Measurements from ENCODE around the gene REC8. TPM values are rescaled to one million over a fixed set of nuclear protein-coding genes. Genes with fewer than 3 reads are reported as not detected.

Gene REC8
- total RNA-seq, 1 donor from 2014 or later = 18.4 TPM

- no peak for DNase-seq
- H3K27ac ChIP-seq = no peak overlapping the region
Observed at GRCh38 chr14:24179961-24180796, 8.3 kb downstream of the REC8 start.

GRCh38 chr14:24181371-24182077, 9.6 kb downstream of the REC8 start:
- Histone ChIP-seq H3K9me3 (no peaks in the 10 kb centered on the region), H3K27ac (no peak overlapping the region), H3K4me1 (no peaks in the 10 kb centered on the region), H3K4me3 (no peak overlapping the region), H3K27me3 (ENCODE audit: low read depth) (no peaks in the 10 kb centered on the region), H3K36me3 (peaks cover 97% of the 10 kb centered on the region)
- ATAC-seq = no peak
- intact Hi-C loops (cut with DNase I) = no loop called here
- DNase-seq = no peak
- no peak for TF ChIP-seq CTCF (IDR thresholded peaks at IDR 0.05)

More at GRCh38 chr14:24179961-24180796, 8.3 kb downstream of the REC8 start:
- intact Hi-C loops (cut with DNase I) = no loop called here
- H3K27me3 ChIP-seq (ENCODE audit: low read depth) = no peaks in the 10 kb centered on the region
- H3K36me3 ChIP-seq = peaks cover 99% of the 10 kb centered on the region
- no peak overlapping the region for H3K4me3 ChIP-seq
- ATAC-seq = no peak
- no peak for TF ChIP-seq CTCF (IDR thresholded peaks at IDR 0.05)
- H3K9me3 ChIP-seq = no peaks in the 10 kb centered on the region
- H3K4me1 ChIP-seq = no peaks in the 10 kb centered on the region

GRCh38 chr14:24182110-24182882, 10.4 kb downstream of the REC8 start:
- H3K27me3 ChIP-seq (ENCODE audit: low read depth) = no peaks in the 10 kb centered on the region
- ATAC-seq (no peak), DNase-seq (no peak)
- peaks cover 96% of the 10 kb centered on the region for H3K36me3 ChIP-seq
- intact Hi-C loops (cut with DNase I) = no loop called here
- no peak for TF ChIP-seq CTCF (IDR thresholded peaks at IDR 0.05)
- H3K4me3 ChIP-seq = no peak overlapping the region
- H3K9me3 ChIP-seq = no peaks in the 10 kb centered on the region
- peaks cover 2% of the 10 kb centered on the region for H3K4me1 ChIP-seq
- H3K27ac ChIP-seq = no peak overlapping the region

- Histone ChIP-seq H3K4me1 (peaks cover 10% of the 10 kb centered on the region), H3K4me3 (no peak overlapping the region), H3K36me3 (peaks cover 88% of the 10 kb centered on the region), H3K27ac (no peak overlapping the region), H3K27me3 (ENCODE audit: low read depth) (no peaks in the 10 kb centered on the region), H3K9me3 (no peaks in the 10 kb centered on the region)
- no peak for TF ChIP-seq CTCF (IDR thresholded peaks at IDR 0.05)
- no peak for DNase-seq
- intact Hi-C loops (cut with DNase I) = no loop called here
- no peak for ATAC-seq
Observed at GRCh38 chr14:24183014-24183481, 11.2 kb downstream of the REC8 start.
